Aorta (tissue), 5 donors: ENCODE measurements around the gene TH. TPM values are rescaled to one million over a fixed set of nuclear protein-coding genes. Genes with fewer than 3 reads are reported as not detected.

Experiments
- ATAC-seq: fragments of 200-7000 bp; cut with Tn5 transposase; one replicate; pipeline ENCODE4 v1.9.1; 2022; ENCODE audit warnings: moderate library complexity; ENCODE audit not compliant: low FRiP score
- DNase-seq, 2 donors: peaks; one replicate each; pipeline ENCODE4 v3.0.0-alpha.2; 2020
- H3K27ac ChIP-seq, 2 donors: one replicate each; pipeline ENCODE4 v1.5.1; 2013; ENCODE audit warnings: low read length in 2 of 2, mild to moderate bottlenecking in 2 of 2, moderate library complexity in 2 of 2, control low read depth in 1 of 2, inconsistent platforms in 1 of 2, low read depth in 1 of 2
- H3K27me3 ChIP-seq, 2 donors: one replicate each; pipeline ENCODE4 v1.6.1; 2013; ENCODE audit warnings: control low read depth in 1 of 2, low read length in 1 of 2, mild to moderate bottlenecking in 1 of 2, moderate library complexity in 1 of 2; ENCODE audit not compliant: insufficient read depth in 2 of 2, control insufficient read depth in 1 of 2
- H3K36me3 ChIP-seq, 2 donors: one replicate each; pipeline ENCODE4 v1.6.1; 2013; ENCODE audit warnings: control low read depth in 1 of 2, low read length in 1 of 2, mild to moderate bottlenecking in 1 of 2; ENCODE audit not compliant: insufficient read depth in 2 of 2, control insufficient read depth in 1 of 2
- H3K4me1 ChIP-seq, 2 donors: one replicate each; pipeline ENCODE4 v1.6.1; 2013; ENCODE audit warnings: low read length in 2 of 2, control low read depth in 1 of 2, mild to moderate bottlenecking in 1 of 2, moderate library complexity in 1 of 2; ENCODE audit not compliant: insufficient read depth in 2 of 2, control insufficient read depth in 1 of 2
- H3K4me3 ChIP-seq, 2 donors: one replicate each; pipeline ENCODE4 v1.5.1; 2013; ENCODE audit warnings: low read length in 2 of 2, control low read depth in 1 of 2, mild to moderate bottlenecking in 1 of 2
- H3K9me3 ChIP-seq: one replicate; pipeline ENCODE4 v1.6.1; 2013; ENCODE audit warnings: mild to moderate bottlenecking, low read length; ENCODE audit not compliant: control insufficient read depth
- WGBS, 2 donors: extraction: QIAGEN DNeasy Blood & Tissue Kit; methylation state at CpG; one replicate each; pipeline ENCODE4 v1.1.7; 2013; 5-methylcytosine and 5-hydroxymethylcytosine counted together
- intact Hi-C, 2 donors: fragments of 100-400 bp; cut with DNase I; formaldehyde crosslinking; loops; one replicate each; pipeline versions ENCODE4 v1.14.2 to v1.15.0; 2022
- polyA plus RNA-seq, 2 donors: library from polyadenylated mRNA; stranded (reverse); fragments of 200-250 nt; gene quantifications; one replicate each; pipeline ENCODE4 v1.2.3, GENCODE V29; 2013
- total RNA-seq, 2 donors: library from RNA; stranded (reverse); fragmentation: NEBNext Ultra II Directional; extraction: Animal tissue kit (Norgen Biotek cat#: 25700); gene quantifications; one replicate each; pipeline ENCODE4 v1.2.1, GENCODE V29; 2021
- donor health status: healthy with polysubstance abuse.
- donor health status: Bipolar disorder and iron deficiency.
- donor health status: DM: no; HTN: no; CAD: no.
- donor health status: DM: no; HTN: no; CAD: no.
- donor health status: DM: yes; HTN: yes; CAD: no.

Gene TH
- total and polyA plus RNA-seq, 4 donors: 0.45 TPM; not detected in 3

DNA sequence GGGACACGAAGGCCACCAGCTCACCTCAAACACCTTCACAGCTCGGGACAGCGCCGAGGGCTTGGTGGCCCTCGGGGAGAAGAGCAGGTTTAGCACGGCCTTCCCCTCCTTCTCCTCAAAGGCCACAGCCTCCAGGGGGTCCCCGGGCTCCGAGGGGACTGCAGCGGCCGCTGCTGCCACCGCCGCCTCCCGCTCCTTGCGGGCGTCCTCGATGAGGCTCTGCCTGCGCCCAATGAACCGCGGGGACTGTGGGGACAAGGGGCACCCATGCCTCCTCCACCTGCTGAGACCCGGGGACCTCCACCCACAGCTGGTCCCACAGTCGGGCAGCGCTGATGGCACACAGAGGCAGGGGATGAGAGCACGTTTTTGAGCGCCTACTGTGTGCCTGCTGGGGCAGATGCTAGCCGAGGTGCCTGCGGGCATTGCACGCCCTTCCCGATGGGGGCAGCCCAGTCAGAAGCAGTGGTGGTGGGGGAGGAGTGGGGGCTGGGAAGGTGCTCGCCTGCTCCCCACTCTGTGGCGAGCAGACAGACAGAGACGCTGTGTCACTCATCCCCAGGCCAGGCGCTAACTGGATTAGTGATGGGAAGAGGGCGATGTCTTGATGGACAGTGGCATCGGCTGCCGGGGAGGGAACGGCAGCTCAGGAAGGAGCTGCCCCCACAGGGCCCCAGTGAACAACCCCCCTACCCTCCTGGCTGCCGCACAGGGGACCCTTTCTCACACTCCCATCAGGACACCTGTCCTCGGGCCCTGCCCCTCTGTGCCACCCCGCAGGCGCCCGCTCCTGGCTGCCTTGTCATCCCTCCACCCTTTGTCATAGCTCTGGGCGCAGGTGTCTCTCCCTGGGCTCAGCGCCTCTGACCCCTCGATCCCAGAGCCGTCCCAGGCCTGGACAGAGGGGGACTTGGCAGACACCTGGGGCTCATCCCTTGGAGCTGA is 1.7 kb downstream of the TH start:
- DNase-seq: no peak

DNA sequence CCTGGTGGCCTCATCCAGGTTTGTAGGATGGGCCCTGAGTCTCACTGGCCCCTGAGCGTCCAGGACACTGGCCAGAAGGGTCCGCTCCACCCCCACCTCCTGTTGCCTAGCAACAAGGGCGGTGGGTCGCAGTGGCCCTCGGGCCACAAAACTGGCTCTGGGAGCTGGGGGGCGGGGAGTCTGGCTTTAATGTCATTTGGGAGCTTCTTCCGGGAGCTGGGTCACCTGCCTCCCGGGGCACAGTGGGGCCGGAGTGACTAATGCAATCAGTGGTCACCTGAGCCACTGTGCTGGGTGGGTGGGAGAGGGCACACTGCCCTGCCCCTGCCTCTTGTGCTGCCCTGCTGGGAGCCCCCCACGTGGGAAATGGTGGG is 2.6 kb downstream of the TH start:
- Histone ChIP-seq H3K27ac (no peak overlapping the region), H3K27me3 (no peaks in the 10 kb centered on the region), H3K36me3 (no peaks in the 10 kb centered on the region), H3K4me1 (no peaks in the 10 kb centered on the region), H3K9me3 (no peaks in the 10 kb centered on the region), H3K4me3 (no peak overlapping the region)
- ATAC-seq: no peak
- intact Hi-C loops: no loop called here
- WGBS, 2 donors: 59 to 62% methylated on average over 10 of the region's 10 CpGs
- no peak for DNase-seq

More for the DNA sequence above, 1.7 kb downstream of the TH start:
- intact Hi-C loops: no loop called here
- Histone ChIP-seq H3K9me3 (no peaks in the 10 kb centered on the region), H3K4me3 (no peak overlapping the region), H3K36me3 (no peaks in the 10 kb centered on the region), H3K27me3 (no peaks in the 10 kb centered on the region), H3K4me1 (no peaks in the 10 kb centered on the region), H3K27ac (no peak overlapping the region)
- WGBS, 2 donors: 80 to 81% methylated on average over 43 to 45 of the region's 45 CpGs
- no peak for ATAC-seq

DNA sequence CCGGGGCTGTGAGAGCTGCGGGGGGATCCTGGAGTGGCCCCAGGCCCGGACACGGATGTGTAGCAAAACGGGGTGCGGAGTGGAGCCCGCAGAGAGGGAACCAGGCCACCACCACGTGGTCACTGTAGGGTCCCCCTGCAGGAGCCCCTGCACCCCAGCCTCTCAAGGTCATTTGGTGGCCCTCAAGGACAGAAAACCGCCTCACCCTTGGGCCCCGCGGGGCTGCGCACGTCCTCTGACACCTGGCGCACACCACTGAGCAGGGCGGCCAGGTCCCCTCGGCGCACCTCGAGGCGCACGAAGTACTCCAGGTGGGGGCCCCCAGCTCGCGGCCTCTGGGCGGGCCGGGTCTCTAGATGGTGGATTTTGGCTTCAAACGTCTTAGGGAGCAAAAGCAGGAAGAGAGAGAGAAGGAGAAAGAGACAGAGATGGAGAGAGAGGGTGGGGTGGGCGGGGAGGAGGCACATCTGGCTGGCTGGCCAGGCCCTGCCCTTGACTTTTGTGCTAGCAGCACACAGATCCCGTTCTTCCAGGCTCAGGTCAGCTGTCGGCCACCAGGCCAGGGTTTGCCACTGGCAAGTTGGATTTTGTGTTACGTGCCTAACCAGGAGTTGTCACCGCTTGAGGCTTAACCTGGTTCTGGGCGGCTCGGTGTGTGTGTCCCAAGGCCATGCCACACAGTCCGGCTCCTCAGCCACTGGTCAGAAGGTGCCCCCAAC is 3.2 kb downstream of the TH start:
- Histone ChIP-seq H3K4me3 (no peak overlapping the region), H3K4me1 (no peaks in the 10 kb centered on the region), H3K36me3 (no peaks in the 10 kb centered on the region), H3K27ac (no peak overlapping the region), H3K27me3 (no peaks in the 10 kb centered on the region), H3K9me3 (no peaks in the 10 kb centered on the region)
- ATAC-seq: no peak
- intact Hi-C loops: no loop called here
- WGBS, 2 donors: 82 to 86% methylated on average over 33 of the region's 33 CpGs
- no peak for DNase-seq

DNA sequence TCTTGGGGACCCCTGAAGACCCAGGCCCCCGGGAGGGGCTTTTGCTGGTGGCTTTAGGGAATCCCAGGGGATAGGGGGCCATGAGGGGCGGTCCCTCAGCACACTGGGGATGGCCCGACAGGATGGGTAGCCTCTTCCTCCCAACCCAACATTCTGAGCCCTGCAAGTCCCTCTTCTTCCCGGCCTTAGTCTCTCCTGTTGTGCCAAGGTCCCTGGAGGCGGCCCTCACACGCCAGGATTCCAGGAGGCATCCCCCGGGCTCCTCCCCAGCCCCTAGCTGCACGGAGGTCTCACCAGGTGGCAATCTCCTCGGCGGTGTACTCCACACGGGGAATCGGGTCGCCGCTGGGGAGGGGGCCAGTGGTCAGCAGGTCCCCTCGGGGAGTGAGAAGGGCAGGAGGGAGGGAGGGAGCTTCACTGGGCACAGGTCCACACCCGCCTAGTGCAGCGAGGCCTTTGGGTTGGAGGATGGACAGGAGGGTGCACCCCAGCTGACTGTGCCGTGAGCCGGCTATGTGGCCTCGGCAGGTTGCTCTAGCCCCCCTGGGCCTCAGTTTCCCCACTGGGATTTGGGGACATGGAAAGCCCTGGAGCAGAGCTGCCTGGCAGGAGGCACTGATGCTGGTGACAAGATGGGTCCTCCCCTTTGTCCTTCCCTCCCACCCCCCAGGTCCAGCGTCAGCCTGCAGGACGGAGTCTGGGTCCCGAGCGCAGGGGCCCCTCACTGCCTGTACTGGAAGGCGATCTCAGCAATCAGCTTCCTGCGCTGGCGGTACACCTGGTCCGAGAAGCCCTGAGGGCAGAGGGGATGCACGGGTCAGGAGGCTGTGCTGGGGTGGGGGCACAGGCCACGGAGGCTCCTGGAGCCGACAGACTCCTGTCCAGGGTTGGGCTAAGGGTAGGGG is 4.2 kb downstream of the TH start:
- no peak for DNase-seq
- no peaks in the 10 kb centered on the region for H3K4me1 ChIP-seq
- 60 to 61% methylated on average over 31 of the region's 31 CpGs for WGBS, 2 donors
- no peaks in the 10 kb centered on the region for H3K36me3 ChIP-seq
- H3K27me3 ChIP-seq: no peaks in the 10 kb centered on the region
- no peak overlapping the region for H3K27ac ChIP-seq
- ATAC-seq: no peak
- no peaks in the 10 kb centered on the region for H3K9me3 ChIP-seq
- no peak overlapping the region for H3K4me3 ChIP-seq
- intact Hi-C loops: no loop called here

DNA sequence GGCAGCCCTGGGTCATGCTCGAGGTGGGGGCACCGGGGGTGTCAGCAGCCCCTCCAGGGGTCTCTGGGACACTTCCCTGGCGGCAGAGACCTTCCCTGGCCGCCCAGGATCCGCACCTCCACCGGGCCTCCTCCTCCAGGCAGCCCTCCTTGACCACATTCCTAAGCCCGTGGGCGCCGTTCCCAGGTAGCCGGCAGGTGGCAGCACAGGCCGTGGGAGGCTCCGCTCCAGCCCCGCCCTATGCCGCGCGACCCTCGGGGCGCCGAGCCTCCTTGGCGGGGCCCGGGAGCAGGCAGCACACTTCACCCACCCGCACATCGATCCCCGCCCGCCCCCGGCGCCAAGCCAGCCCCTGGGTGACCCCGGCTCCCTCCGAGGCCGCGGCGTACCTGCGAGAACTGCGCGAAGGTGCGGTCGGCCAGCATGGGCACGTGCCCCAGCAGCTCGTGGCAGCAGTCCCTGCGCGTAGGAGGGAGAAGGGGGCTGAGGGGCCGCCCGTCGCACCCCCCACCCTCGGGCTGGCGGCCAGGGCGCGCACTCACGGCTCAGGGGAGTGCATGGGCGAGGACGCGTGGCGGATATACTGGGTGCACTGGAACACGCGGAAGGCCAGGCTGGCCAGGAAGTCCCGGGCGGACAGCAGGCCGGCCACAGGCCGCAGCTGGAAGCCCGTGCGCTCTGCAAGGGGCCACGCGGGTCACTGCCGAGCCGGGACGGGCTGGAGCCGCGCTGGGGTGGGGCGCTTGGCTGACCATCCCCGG is 5.3 kb downstream of the TH start:
- H3K4me1 ChIP-seq: no peaks in the 10 kb centered on the region
- WGBS, 2 donors: 5 to 6% methylated on average over 61 to 70 of the region's 70 CpGs
- DNase-seq: no peak

DNA sequence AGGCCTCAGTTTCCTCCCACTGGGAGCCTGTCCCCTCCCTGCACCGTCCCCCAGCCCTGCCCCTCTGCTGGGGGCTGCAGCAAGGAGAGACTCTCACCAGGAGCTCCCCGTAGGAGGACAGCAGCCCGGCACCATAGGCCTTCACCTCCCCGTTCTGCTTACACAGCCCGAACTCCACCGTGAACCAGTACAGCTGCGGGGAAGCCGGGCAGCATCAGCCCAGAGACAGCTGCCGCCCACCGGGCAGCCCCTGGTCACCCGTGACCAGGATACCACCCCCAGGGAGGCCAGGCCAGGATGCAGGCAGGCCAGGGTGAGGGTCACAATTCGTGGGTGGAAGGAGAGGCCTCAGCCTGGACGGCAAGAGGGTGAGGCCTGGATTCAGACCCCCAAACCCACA is 6.0 kb downstream of the TH start:
- no peaks in the 10 kb centered on the region for H3K27me3 ChIP-seq
- H3K9me3 ChIP-seq: no peaks in the 10 kb centered on the region
- H3K36me3 ChIP-seq: no peaks in the 10 kb centered on the region
- WGBS, 2 donors: 86 to 88% methylated on average over 13 of the region's 13 CpGs
- no peak overlapping the region for H3K27ac ChIP-seq
- no peak overlapping the region for H3K4me3 ChIP-seq
- H3K4me1 ChIP-seq: no peaks in the 10 kb centered on the region
- intact Hi-C loops: no loop called here
- no peak for ATAC-seq
- no peak for DNase-seq

More for the DNA sequence above, 5.3 kb downstream of the TH start:
- no peak overlapping the region for H3K4me3 ChIP-seq
- ATAC-seq: no peak
- no peaks in the 10 kb centered on the region for H3K9me3 ChIP-seq
- H3K27ac ChIP-seq: no peak overlapping the region
- no peaks in the 10 kb centered on the region for H3K27me3 ChIP-seq
- intact Hi-C loops: no loop called here
- H3K36me3 ChIP-seq: no peaks in the 10 kb centered on the region

DNA sequence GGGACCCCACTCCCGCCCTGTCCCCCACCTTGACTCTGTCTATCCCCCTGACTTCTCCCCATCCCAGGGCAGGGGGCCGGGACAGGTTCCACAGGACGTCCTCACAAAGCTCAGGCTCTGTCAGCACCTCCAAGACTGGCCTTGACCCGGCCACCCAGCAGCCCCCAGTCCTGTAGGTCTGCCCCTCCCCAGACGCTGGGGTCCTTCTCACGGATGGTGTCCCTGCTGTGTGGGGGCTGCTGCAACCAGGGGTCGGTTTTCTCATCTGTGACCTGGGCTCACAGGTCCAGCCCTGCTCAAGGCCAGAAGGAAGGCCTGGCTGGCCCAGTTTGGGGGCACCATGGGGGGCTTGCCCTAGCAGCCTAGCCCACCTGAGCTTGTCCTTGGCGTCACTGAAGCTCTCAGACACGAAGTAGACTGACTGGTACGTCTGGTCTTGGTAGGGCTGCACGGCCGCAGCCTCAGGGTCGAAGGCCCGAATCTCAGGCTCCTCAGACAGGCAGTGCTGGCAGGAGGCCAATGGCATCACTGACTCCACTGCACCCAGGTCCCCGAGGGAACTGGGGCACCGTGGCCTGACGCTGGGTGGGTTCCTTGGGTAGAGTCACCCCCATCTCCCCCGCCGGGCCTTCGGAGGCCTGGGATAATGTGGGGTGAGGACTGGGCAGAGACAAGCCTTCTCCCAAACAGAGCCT is 6.6 kb downstream of the TH start:
- Histone ChIP-seq H3K9me3 (no peaks in the 10 kb centered on the region), H3K4me3 (no peak overlapping the region), H3K27me3 (no peaks in the 10 kb centered on the region), H3K27ac (no peak overlapping the region), H3K36me3 (no peaks in the 10 kb centered on the region), H3K4me1 (no peaks in the 10 kb centered on the region)
- intact Hi-C loops: no loop called here
- WGBS, 2 donors: 66 to 73% methylated on average over 20 of the region's 20 CpGs
- DNase-seq (no peak), ATAC-seq (no peak)
